K562 treated with DMSO at 1 percent for 12 hours (cell line): ENCODE data around the gene SYN1. TPM values are rescaled to one million over a fixed set of nuclear protein-coding genes. Genes with fewer than 3 reads are reported as not detected.

Experiments used
- total RNA-seq: library from RNA; unstranded; fragments of 300-600 nt; gene quantifications from 2 replicates; pipeline ENCODE4 v1.2.3, GENCODE V29; 2022; ENCODE audit not compliant: insufficient read depth

SYN1 gene
- 0.25 and 0.73 TPM in 2 replicates for total RNA-seq

DNA sequence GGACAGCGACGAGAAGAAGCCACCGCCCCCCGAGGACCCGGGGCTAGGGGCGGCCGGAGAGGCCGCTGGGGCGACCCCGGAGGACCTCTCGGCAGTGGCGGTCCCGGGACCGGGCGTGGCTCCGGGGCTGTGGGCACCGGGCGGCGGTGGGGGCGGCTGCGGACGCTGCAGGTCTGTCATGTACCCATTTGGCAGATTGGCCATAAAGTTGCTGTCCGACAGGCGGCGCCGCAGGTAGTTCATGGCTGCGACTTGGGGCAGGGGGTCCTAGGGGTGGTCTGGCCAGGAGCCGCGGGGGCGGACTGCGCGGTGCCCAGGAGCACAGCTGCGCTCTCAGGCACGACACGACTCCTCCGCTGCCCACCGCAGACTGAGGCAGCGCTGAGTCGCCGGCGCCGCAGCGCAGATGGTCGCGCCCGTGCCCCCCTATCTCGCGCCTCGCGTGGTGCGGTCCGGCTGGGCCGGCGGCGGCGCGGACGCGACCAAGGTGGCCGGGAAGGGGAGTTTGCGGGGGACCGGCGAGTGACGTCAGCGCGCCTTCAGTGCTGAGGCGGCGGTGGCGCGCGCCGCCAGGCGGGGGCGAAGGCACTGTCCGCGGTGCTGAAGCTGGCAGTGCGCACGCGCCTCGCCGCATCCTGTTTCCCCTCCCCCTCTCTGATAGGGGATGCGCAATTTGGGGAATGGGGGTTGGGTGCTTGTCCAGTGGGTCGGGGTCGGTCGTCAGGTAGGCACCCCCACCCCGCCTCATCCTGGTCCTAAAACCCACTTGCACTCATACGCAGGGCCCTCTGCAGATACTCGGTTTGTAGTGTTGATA lies at the start of gene SYN1:
Gene SYN1, minus strand, starts transcription at position 372 of the 817 bp plus-strand sequence. Its CDS starts 129 bp downstream, at position 243.

DNA sequence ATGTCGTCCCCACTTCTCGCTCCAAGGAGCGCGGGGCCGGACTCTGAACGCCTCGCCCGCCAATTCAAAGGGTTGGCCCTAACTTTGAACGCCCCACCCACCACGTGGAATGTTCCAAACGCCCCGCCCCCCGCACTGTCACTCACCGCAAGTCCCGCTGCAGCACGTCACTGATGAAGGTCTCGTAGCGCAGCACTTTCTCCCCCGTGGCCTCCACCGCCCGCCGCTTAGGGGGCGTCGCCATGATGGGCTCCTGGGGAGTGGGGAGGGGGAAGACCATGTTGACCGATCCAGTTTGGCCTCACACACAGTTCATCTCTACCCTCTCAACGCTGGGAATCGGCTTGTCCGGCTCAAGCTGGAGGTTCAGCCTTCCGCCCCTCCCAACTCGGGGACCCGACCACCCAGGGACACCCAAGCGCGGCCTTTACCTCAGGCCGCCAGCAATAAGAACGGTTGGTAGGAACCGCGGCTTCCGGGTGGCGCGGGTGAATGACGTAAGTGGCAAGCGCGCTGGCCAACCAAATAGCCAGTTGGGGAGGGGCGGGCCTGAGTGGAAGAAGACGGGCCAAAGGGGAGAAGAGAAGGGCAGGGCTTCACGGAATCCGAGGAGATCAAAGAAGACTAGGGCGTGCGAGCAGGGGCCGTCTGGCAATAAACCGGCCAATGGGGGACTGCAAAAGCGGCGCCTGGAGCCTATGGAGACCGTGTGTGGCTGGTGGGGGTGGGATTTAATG lies 39.2 kb upstream of the SYN1 start, which contains the start of gene UXT:
Gene UXT, minus strand, starts transcription at position 497 of the 737 bp plus-strand sequence. Its CDS starts 253 bp downstream, at position 244.

DNA sequence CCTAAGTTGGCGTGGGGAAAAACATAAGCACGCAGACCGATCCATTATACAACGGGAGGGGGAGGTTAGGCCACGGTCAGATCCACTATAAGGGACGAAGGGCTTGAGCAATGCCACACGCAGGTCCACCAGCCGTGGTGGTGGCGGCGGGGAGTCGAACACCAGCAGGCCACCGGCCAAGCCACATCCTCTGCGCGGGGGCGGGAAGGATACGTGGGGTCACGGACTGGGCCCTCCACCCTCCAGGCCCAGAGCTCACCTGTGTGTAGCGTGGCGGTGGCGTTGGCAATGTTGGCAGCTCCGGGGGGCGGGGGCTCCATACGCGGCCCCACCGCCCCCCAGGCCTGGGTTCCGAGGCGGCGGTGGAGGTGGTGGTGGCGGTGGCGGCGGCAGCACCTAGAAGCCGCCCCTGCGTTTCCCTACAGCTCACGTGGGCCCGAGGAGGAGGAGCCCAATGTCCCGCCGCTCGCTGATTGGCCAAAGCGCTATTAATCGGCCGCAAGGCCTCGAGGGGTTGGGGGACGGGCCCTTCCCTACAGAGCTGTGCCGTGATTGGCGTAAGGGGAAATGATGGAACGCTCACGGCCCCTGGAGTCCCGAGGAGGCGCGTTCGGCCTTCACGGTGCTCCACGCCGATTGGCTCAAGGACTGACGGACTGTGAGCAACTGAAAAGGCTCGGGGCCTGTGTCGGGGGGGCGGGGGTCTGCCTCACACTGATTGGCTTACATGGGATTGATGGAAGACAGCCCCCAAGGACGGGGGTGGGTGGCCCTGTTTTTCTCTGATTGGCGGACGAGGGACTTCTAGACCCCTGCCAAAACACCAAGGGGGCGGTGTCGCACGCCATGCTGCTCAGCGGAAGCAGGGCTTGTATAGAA lies 30.7 kb upstream of the SYN1 start, which contains the start of gene ELK1:
Gene ELK1, minus strand, starts transcription at position 400 of the 879 bp plus-strand sequence. CDS start 9,122 bp downstream, outside the sequence.

DNA sequence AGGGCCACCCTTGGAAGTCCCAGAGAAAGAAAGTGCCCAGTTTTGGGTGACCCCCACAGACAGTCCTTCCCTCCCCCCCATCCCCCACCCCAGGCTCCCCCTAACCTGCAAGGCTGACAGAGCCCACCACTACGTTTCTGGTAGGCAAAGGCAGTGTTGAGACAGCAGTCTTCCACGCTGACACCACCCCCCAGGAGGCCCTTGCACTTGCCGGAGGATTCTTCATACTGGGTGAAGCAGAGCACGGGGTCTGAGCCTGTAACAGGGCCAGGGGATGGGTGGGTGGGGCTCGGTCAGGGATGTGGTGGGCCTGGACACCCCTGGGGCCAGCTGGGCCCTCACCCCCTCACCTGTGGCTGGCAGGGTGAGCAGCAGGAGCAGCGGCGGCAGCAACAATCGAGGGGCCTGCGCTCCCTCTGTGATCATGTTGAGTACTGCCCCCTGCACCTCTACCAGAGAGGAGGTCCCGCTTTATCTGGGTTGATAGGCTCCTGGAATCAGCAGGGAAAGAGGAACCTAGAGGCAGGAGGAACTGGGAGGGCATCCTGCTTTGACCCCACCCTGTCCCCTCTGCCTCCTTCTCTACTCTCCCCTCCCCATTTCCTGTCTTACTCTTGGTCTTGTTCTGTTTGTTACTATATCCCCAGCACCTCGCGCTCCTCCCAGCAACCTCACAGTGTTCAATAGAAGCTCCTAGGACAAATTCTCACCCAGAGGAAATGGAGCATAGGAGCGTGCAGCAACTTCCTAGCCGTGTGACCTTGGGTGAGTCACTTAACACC lies 10.0 kb upstream of the SYN1 start, which contains the start of gene CFP:
Gene CFP, minus strand, starts transcription at position 512 of the 782 bp plus-strand sequence. Its CDS starts 86 bp downstream, at position 426.

DNA sequence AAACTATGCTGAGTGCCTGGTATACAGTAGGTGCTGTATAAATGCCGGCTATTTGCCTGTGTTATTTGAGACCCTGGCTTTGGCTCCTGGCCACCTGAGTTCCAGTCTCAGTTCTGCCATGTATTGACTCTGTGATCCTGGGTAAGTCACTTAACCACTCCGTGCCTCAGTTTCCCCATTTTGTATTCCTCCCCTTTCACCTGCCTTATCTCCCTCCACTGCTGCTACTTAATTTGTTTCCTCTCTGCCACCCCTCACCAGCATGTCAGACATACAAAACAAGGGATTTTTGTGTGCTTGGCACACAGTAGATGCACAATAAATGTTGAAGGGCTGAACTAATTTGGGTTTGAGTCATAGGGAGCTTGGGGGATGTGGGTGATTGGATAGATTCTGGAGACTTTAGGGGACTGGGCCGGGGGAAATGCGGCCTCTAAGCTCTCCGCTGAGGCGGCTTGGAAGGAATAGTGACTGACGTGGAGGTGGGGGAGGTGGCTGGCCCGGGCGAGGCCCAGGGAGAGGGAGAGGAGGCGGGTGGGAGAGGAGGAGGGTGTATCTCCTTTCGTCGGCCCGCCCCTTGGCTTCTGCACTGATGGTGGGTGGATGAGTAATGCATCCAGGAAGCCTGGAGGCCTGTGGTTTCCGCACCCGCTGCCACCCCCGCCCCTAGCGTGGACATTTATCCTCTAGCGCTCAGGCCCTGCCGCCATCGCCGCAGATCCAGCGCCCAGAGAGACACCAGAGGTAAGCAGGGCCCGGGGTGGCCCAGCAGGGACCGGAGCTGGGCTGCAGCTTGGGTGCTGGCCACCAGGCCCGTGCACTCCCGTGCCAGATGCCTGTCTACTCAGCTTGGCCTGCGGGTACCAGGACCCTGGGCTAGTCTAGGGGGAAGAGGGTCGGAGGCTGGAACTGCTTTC lies 37.7 kb downstream of the SYN1 start, which contains the start of gene TIMP1:
Gene TIMP1, plus strand, starts transcription at position 706 of the 917 bp plus-strand sequence. CDS start 980 bp downstream, outside the sequence.

DNA sequence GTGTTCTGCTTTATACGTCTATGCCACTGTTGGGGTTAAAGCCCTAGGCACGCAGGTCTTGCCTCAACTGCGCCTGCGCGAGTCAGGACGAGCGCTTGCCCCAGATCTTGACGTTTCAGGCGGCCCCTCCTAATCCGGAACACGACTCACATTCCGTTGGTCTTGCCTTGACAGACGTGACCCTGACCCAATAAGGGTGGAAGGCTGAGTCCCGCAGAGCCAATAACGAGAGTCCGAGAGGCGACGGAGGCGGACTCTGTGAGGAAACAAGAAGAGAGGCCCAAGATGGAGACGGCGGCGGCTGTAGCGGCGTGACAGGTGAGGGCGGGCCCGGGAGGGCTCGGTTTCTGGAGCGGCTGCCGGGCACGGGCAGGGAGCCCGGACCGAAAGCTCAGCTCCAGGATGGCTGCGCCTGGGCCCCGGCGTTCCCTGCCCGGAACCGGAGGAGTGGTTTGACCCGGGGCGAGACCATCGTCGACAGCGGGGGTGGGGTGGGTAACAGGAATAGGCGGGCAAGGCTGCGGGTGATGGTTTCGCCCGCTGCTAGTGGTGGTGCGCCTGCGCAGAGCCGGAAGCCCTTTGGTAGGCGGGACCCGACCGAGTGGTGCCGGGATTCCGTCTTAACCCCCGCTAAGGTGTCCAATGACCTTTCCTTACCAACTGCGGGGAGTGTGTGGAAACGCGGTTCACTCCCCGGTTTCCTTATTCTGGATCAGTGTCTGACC lies 58.6 kb downstream of the SYN1 start, which contains the start of gene ARAF:
Gene ARAF, plus strand, starts transcription at position 272 of the 725 bp plus-strand sequence. CDS start 1,763 bp downstream, outside the sequence.

Other genes with a start within 250 kb of the SYN1 start
- gene ZNF157, start 249.3 kb downstream of the SYN1 start, total RNA-seq = not detected in 2 replicates
- 1.1 and 5.5 TPM in 2 replicates for gene ZNF41, start 136.6 kb downstream of the SYN1 start, total RNA-seq
- 35.0 and 52.6 TPM in 2 replicates for gene ARAF, start 58.7 kb downstream of the SYN1 start, total RNA-seq
- gene TIMP1, start 37.4 kb downstream of the SYN1 start, total RNA-seq = 317 and 357 TPM in 2 replicates
- gene CFP, start 10.1 kb upstream of the SYN1 start, total RNA-seq = 7.3 and 9.4 TPM in 2 replicates
- 30.8 and 56.6 TPM in 2 replicates for gene ELK1, start 30.7 kb upstream of the SYN1 start, total RNA-seq
- 337 and 382 TPM in 2 replicates for gene UXT, start 39.3 kb upstream of the SYN1 start, total RNA-seq
- 2.7 and 3.2 TPM in 2 replicates for gene ZNF81, start 217.0 kb upstream of the SYN1 start, total RNA-seq